Measurements from ENCODE around the gene NEBL.

GRCh38 chr10:20897146-20897825 lies at the start of gene NEBL:
- no peak for TF ChIP-seq CTCF (IDR thresholded peaks at IDR 0.05; ENCODE audit: poor library complexity)
- no peak for TF ChIP-seq EZH2 (IDR thresholded peaks at IDR 0.05; ENCODE audit: borderline replicate concordance)
- TF ChIP-seq EZH2phosphoT487 (IDR thresholded peaks at IDR 0.05; ENCODE audit: low read depth, severe bottlenecking, unreplicated experiment): no peak
